Thoracic aorta (tissue), 2 donors: ENCODE results near the gene TBC1D2. TPM values are rescaled to one million over a fixed set of nuclear protein-coding genes. Genes with fewer than 3 reads are reported as not detected.
"Not testable (repeated sequence)": the region's sequence is repeated elsewhere in the genome, so short reads cannot be mapped to it uniquely, and the experiment has no call there.

ENCODE experiments used
- ATAC-seq: fragments of 150-250 bp; one replicate; pipeline ENCODE4 v1.8.0; 2017; ENCODE audit warnings: low read depth; ENCODE audit not compliant: insufficient number of reproducible peaks, low FRiP score
- DNase-seq: peaks from one replicate; pipeline ENCODE4 v3.0.0-alpha.2; 2020; ENCODE audit warnings: low spot score
- H3K27ac ChIP-seq, 2 donors: fragments of 200-600 bp; sonication (generic); 1 replicate in 1 of 2; 2 replicates in 1 of 2; pipeline ENCODE4 v1.5.1; 2016; ENCODE audit warnings: mild to moderate bottlenecking in 2 of 2, moderate library complexity in 2 of 2
- H3K27me3 ChIP-seq: fragments of 200-600 bp; sonication (generic); replicated peaks from 2 replicates; pipeline ENCODE4 v1.6.0; 2016; ENCODE audit warnings: mild to moderate bottlenecking; ENCODE audit not compliant: insufficient read depth
- H3K36me3 ChIP-seq: fragments of 200-600 bp; sonication (generic); one replicate; pipeline ENCODE4 v1.5.1; 2016
- H3K4me1 ChIP-seq, 2 donors: fragments of 200-600 bp; sonication (generic); 1 replicate in 1 of 2; 2 replicates in 1 of 2; pipeline versions ENCODE4 v1.5.1 to v1.6.0; 2016; ENCODE audit warnings: low read depth in 2 of 2, mild to moderate bottlenecking in 1 of 2; ENCODE audit not compliant: control insufficient read depth in 1 of 2
- H3K4me3 ChIP-seq: fragments of 200-600 bp; sonication (generic); 2 replicates; pipeline ENCODE4 v1.5.1; 2016; ENCODE audit warnings: mild to moderate bottlenecking
- H3K9me3 ChIP-seq: fragments of 200-600 bp; sonication (generic); 2 replicates; pipeline ENCODE4 v1.5.1; 2016
- total RNA-seq, 2 donors: library from RNA; depleted of rRNA; stranded (reverse); fragments of >200 nt; gene quantifications; one replicate each; pipeline versions ENCODE4 v1.1.0 to v1.2.3, GENCODE V29; 2016
- TF ChIP-seq, protein P1 (sequence below): fragments of 200-600 bp; sonication (generic); IDR thresholded peaks from one replicate; pipeline ENCODE4 v1.5.1; 2019; ENCODE audit warnings: antibody characterized with exemption

The TBC1D2 gene
- total RNA-seq, 2 donors from 2014 or later: 22.3 to 23.7 TPM

DNA sequence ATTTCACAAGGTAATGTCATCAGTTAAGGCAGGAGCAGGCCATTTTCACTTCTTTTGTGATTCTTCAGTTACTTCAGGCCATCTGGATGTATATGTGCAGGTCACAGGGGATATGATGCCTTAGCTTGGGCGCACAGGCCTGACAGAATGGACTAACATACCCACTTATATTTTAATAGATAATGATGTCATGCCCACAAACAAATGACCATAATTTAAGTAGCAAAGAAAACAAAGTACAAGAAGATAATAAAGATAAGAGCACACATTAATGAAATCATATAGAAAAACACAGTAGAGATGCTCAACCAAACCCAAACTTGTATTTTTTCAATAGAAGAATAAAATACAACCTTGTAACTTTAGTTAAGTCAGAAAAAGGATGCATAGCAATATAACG is 19.7 kb upstream of the TBC1D2 start:
- Histone ChIP-seq H3K4me1 (no peaks in the 10 kb centered on the region), H3K9me3 (no peaks in the 10 kb centered on the region), H3K36me3 (no peaks in the 10 kb centered on the region), H3K27me3 (no peaks in the 10 kb centered on the region), H3K4me3 (no peak overlapping the region), H3K27ac (no peak overlapping the region)
- TF ChIP-seq, protein P1, sequence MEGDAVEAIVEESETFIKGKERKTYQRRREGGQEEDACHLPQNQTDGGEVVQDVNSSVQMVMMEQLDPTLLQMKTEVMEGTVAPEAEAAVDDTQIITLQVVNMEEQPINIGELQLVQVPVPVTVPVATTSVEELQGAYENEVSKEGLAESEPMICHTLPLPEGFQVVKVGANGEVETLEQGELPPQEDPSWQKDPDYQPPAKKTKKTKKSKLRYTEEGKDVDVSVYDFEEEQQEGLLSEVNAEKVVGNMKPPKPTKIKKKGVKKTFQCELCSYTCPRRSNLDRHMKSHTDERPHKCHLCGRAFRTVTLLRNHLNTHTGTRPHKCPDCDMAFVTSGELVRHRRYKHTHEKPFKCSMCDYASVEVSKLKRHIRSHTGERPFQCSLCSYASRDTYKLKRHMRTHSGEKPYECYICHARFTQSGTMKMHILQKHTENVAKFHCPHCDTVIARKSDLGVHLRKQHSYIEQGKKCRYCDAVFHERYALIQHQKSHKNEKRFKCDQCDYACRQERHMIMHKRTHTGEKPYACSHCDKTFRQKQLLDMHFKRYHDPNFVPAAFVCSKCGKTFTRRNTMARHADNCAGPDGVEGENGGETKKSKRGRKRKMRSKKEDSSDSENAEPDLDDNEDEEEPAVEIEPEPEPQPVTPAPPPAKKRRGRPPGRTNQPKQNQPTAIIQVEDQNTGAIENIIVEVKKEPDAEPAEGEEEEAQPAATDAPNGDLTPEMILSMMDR: no peak
- DNase-seq (no peak), ATAC-seq (no peak)

DNA sequence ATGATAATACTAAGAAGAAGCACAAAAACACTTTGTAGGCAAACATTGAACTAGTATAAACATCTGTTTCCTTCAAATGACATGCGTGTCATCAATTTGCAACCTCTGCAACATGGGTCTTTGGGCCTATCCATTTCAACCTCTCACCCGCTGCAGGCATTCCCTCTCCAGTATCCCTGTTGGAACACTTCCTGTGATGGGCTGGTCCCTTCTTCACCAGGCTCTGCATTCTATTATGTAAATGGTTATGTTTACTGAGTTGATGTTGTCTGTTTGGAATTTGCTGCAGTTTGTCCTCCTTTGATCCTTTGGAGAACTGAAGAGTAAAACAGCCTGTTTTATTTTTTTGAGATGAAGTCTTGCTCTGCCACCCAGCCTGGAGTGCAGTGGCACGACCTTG is 16.6 kb upstream of the TBC1D2 start:
- H3K36me3 ChIP-seq: no peaks in the 10 kb centered on the region
- ATAC-seq: no peak
- H3K9me3 ChIP-seq: no peaks in the 10 kb centered on the region
- H3K4me1 ChIP-seq: no peaks in the 10 kb centered on the region
- no peak overlapping the region for H3K27ac ChIP-seq
- no peak overlapping the region for H3K4me3 ChIP-seq
- DNase-seq: no peak
- TF ChIP-seq, protein P1: no peak
- no peaks in the 10 kb centered on the region for H3K27me3 ChIP-seq

DNA sequence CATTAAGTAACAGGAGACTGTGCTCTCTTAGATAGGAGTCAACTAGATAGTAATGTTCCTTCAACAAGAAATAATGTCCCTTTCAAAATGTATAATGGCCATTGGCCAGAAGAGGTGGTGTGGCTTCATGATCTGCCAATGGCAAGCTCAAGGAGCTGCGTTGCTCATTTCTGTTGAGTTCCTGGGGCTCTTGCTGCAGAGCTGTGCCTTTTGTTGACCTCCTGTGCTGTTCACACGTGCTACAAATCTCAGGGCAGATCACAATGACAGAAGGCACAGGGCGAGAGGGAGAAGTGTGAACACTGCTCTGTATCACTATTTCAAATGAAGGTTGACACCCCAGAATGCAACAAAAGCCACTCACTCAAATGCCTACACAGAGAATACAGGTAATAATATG is 16.0 kb upstream of the TBC1D2 start:
- H3K4me1 ChIP-seq: no peaks in the 10 kb centered on the region
- H3K4me3 ChIP-seq: no peak overlapping the region
- H3K27ac ChIP-seq: no peak overlapping the region
- no peaks in the 10 kb centered on the region for H3K9me3 ChIP-seq
- no peaks in the 10 kb centered on the region for H3K36me3 ChIP-seq
- DNase-seq: no peak
- ATAC-seq: no peak
- TF ChIP-seq, protein P1: no peak
- H3K27me3 ChIP-seq: no peaks in the 10 kb centered on the region

DNA sequence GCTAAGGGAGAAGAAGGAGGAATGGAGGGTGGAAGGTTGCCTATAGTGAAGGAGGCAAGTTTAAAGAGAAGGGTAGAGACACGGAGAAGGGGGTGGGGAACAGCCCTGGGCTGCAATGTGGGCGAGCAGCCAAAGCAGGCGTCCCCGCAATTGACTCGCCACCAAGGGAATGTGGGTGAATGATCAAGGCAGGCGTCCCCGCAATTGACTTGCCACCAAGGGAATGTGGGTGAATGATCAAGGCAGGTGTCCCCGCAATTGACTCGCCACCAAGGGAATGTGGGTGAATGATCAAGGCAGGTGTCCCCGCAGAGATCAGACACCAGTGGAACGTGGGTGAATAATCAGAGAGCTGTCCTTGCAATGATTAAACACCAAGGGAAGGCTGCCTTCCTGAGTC is 14.8 kb upstream of the TBC1D2 start:
- not testable (repeated sequence) for H3K4me1 ChIP-seq, H3K27ac ChIP-seq, H3K27me3 ChIP-seq, DNase-seq, H3K9me3 ChIP-seq, H3K36me3 ChIP-seq, H3K4me3 ChIP-seq, ATAC-seq

DNA sequence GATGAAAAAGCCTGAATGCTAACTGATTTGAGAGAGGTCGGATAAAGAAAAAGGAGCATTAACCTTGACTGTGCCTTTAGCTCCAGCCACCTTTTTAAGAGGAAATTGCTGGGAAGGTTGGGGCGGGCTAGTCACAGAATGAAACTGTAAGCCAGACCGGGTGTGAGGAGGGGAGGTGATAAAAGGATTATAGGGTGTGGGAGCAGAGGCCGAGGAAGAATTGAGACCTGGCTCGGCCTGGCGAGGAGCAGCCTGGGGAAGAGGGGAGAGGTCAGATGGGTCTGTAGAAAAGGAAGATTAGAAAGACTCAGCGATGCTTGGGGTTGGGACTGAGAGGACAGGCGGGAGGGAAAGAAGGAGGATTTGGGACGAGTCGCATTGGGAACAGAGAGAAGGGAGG is 14.2 kb upstream of the TBC1D2 start:
- not testable (repeated sequence) for H3K4me1 ChIP-seq, DNase-seq, H3K4me3 ChIP-seq, H3K27ac ChIP-seq, H3K27me3 ChIP-seq, H3K36me3 ChIP-seq, H3K9me3 ChIP-seq, ATAC-seq

DNA sequence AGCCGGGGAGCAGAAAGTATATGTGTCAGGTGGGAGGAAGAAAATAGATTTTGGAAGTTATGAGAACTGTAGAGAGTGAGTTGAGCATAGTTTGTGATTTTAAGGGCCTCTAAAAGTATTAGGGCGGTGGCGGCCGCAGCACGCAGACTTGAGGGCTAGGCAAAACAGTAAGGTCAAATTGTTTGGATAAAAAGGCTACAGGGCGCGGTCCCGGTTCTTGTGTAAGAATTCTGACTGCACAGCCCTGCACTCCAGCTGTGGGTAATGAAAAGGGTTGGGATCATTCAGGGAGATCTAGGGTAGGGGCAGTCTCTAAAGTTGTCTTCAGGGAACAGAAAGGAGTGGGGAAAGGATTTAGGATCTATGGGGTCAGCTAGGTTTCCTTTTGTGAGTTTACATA is 12.1 kb upstream of the TBC1D2 start:
- not testable (repeated sequence) for DNase-seq, H3K4me1 ChIP-seq, H3K9me3 ChIP-seq, ATAC-seq, H3K36me3 ChIP-seq, H3K4me3 ChIP-seq, H3K27me3 ChIP-seq, H3K27ac ChIP-seq

DNA sequence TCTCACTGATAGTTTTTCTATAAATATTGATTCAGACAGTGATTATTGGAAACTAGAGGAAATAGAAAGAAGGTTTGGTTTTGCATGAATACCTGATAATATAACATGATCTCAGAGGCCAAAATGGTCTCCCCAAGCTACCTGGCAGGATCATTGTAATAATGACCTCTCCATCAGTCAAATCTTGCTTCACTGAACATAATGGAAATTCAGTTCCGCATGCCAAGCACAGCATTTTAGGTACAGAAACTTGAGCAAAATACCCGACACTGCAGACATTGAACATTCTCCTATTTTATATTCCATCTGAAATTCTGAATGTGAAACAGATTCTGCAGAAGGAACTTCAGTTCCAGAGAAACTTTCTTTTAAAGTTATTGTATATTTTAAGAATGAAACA is 9.1 kb upstream of the TBC1D2 start:
- TF ChIP-seq, protein P1: no peak
- H3K4me3 ChIP-seq: no peak overlapping the region
- no peaks in the 10 kb centered on the region for H3K27me3 ChIP-seq
- no peaks in the 10 kb centered on the region for H3K9me3 ChIP-seq
- no peaks in the 10 kb centered on the region for H3K36me3 ChIP-seq
- DNase-seq (no peak), ATAC-seq (no peak)
- no peak overlapping the region for H3K27ac ChIP-seq
- H3K4me1 ChIP-seq: no peaks in the 10 kb centered on the region
